Astrocyte of the cerebellum (primary cell): ENCODE results near the gene CDH12.

Source experiments
- DNase-seq: peaks from one replicate; pipeline ENCODE4 v3.0.0-alpha.2; 2011; ENCODE audit warnings: low read depth
- H3K4me3 ChIP-seq: 2 replicates; pipeline ENCODE4 v1.5.1; 2011; ENCODE audit warnings: mild to moderate bottlenecking, low read depth, low read length, moderate library complexity
- CTCF ChIP-seq: IDR thresholded peaks from 2 replicates; pipeline ENCODE4 v1.5.1; 2012; ENCODE audit warnings: low read length, low read depth, moderate library complexity, mild to moderate bottlenecking; ENCODE audit errors: missing control alignments
- in situ Hi-C: cut with HindIII; loops from 2 replicates; pipeline ENCODE4 v1.10.0; 2017; ENCODE audit warnings: low sequenced_read_pairs

CDH12 gene

GRCh38 chr5:22500556-22500955 lies 352.6 kb downstream of the CDH12 start:
- DNase-seq = no peak
- in situ Hi-C loops = no loop called here
- H3K4me3 ChIP-seq = no peak overlapping the region
- TF ChIP-seq CTCF = no peak

GRCh38 chr5:22496666-22497065 lies 356.5 kb downstream of the CDH12 start:
- no peak for DNase-seq
- in situ Hi-C loops = no loop called here
- no peak overlapping the region for H3K4me3 ChIP-seq
- no peak for TF ChIP-seq CTCF

GRCh38 chr5:22495016-22495720 lies 358.0 kb downstream of the CDH12 start:
- no peak for DNase-seq
- no peak overlapping the region for H3K4me3 ChIP-seq
- in situ Hi-C loops = no loop called here
- TF ChIP-seq CTCF = no peak

GRCh38 chr5:22488427-22488826 lies 364.7 kb downstream of the CDH12 start:
- DNase-seq = no peak
- no peak for TF ChIP-seq CTCF
- in situ Hi-C loops = no loop called here
- H3K4me3 ChIP-seq = no peak overlapping the region

GRCh38 chr5:22480305-22480704 lies 372.8 kb downstream of the CDH12 start:
- TF ChIP-seq CTCF = no peak
- no peak overlapping the region for H3K4me3 ChIP-seq
- DNase-seq = no peak
- in situ Hi-C loops = no loop called here

- no peak for TF ChIP-seq CTCF
- in situ Hi-C loops = no loop called here
- H3K4me3 ChIP-seq = no peak overlapping the region
- DNase-seq = no peak
Measured at GRCh38 chr5:22473886-22474285, 379.3 kb downstream of the CDH12 start.

- TF ChIP-seq CTCF = no peak
- in situ Hi-C loops = no loop called here
- H3K4me3 ChIP-seq = no peak overlapping the region
- DNase-seq = no peak
Measured at GRCh38 chr5:22471154-22471553, 382.0 kb downstream of the CDH12 start.
